Measurements from ENCODE around the gene CAST. TPM values are rescaled to one million over a fixed set of nuclear protein-coding genes. Genes with fewer than 3 reads are reported as not detected.

CAST gene
- total RNA-seq, 1 donor from 2014 or later: 183 TPM

DNA sequence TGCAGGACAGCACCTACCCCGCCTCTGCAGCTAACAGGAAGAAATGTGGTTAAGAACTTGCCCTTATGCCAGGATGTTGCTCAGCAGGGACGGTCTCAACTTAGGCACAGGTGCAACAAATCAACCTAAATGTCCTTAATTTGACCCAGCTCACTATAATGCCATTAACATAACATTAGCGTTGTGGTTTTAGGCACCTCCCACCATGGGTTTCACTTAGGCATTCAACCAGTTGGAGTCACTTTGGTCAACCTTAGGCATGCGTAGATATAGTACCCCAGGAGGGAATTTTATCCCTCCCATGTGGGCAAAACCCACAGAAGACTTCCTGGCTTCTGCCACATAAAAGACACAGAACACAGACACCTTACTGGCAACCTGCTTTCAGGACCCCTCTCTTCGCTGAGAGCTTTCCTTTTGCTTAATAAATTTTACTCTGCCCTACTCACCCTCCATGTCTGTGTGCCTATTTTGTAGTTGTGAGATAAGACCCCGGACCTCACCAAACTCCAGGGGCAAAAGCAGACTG is 154.3 kb downstream of the CAST start:
- DNase-seq (ENCODE audit: low read depth): peak; percentile 73

DNA sequence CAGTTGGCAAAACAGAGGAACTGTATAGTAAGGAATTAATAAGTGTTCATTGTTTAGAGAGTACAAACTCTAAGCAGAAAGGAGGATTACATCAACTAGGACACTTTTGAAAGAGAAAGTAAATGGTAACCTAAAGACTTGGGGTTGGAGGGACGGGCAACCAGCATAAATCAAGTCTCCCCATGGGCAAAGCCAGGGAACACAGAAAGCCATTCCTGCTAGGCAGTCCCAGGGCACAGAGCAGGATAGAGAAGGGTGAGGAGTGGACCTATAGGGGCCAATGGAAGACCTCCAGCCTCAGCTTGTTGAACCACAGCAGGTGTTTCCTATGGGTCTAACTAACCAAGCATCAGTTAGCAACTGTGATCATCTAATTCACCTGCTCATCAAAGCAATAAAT is 154.8 kb downstream of the CAST start:
- peak; percentile 30 for DNase-seq (ENCODE audit: low read depth)

DNA sequence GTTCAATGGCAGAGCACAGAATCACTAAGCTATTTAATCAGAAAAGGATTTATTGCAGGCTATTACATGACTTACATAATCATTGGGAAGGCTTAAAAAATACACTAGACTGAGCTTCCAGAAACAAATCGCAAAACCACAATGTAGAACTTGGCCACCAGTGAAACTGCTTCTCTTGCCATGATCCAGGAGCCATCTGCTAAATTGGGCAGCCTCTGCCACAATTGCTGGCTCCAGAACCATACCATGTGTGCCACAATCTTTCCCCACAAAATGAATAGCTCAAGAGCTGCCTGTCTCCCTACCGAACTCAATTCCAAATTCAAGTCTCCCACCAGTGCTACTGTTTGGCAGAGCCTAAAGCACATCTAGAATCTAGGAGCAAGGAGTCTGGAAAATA is 155.3 kb downstream of the CAST start:
- peak; percentile 78 for DNase-seq (ENCODE audit: low read depth)

DNA sequence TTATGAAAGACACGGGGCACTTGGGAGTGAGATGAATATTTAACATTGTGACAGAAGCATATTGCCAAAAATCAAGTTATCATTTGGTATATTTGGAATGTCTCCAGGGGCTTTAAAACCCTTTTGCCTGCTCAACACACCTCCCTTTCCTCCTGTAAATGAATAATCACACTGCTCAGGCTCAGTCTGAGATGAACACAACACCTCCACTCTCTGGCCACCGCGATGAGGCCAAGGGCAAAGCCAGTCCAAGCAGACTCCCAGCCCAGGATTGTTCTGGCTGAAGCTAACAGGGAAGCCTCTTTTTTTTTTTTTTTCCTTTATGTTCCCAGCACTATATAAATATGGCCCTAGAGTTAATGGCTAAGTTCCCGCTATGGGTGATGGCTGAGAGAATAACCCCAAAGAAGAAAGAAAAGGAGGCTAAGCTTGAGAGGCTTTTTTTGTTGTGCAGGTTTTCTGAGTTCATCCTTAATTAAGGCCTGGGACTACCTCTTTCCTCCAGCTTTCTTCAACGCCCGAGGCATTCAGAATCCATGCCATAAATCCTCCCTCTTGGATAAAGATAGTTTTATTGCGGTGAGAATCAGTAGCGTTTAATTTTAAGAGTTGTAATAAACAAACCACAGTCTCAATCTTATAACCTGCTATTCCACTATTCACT is 156.1 kb downstream of the CAST start:
- no peak for DNase-seq (ENCODE audit: low read depth)

DNA sequence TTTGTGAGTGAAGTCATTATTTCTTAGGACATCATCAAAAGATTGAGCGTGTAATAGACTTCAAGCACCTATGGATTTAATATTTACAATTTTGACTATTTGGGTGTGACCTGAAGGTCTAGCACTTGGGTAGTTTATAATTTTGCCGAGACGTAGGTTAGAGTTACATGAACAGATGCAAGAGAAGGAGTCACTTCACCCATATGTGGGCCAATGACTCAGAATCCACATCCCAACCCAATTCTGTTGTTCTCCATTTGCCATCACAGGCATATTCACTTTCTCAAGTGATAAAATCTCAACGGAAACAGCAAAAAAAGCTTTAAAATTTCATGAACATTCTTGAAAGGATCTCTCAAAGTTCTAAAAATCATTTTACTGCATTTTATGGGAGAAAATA is 157.6 kb downstream of the CAST start:
- peak; percentile 59 for DNase-seq (ENCODE audit: low read depth)

DNA sequence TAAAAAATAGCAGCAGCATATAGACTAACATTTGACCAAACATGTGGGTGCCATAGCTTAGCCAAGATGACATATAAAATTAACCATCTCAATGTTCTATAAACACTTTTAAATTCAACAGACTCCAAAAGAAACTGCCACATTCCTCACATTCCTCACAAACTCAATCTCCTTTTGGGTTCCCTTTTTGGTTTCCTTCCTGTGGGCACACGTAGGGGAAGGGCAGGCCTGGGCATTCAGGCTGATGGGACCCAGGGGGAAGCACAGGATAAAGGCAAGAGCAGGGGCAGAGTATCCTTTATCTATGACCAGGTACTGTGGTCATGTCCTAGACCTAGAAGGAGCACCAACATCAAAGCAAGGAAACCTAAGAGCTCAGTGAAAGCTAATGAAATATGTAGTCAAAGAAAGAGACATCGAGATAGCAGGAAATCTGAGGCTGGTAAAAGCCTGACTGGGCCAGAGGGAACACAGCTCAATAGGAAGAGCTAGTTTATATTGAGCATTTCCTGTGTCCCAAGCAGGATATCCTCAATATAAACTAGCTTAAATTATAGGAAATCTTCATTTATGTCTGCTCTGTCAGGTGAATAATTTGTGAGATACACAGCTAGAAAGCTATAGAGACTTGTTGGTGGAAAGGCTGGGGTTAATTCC is 159.2 kb downstream of the CAST start:
- DNase-seq (ENCODE audit: low read depth): no peak

DNA sequence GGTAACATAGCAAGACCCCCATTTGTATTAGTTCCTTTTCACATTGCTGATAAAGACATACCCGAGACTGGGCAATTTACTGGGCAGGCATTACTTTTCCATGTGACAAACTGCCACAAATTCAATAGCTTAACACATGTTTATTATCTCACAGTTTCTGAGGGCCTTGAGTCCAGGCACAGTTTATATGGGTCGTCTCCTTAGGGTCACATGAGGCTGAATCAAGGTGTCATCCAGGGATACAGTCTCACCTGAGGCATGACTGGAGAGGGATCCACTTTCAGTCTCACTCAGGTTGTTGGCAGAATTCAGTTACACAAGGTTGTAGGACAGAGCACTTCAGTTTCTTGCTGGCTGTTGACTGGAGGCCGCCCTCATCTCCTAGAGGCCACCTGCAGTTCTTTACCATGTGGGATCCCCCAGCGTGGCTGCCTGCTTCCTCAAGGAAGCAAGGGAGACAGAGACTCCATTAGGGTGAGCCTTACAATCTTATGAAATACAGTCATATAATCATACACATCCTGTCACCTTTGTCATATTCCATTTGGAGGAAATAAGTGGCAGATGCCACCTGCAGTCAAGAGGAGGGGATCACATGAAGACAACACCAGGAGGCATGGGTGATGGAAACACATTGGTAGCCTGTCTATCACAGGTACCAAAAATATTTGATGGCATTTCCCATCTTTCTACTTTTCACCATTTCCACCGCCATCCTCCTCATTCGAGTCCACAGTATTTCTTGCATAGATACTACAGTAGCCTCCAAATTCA is 160.7 kb downstream of the CAST start:
- DNase-seq (ENCODE audit: low read depth): no peak

DNA sequence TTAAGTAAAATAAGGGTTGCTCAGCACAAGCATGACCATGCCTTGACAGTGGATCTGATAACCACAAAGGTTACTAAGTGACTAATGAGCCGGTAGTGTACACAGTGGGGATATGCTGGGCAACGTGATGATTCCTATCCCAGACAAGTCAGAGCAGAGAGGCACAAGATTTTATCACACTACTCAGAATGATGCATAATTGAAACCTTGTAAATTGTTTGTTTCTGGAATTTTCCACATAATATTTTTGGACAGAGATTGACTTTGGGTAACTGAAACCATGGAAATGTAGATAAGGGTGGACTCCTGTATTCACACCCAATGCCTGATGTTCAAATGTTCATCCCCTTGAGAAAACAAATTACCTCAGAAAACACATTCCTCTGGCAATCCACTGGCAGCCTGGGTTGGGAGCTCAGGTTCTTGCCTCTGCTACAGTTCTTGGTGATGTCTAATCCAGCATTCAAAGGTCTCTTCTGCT is 161.8 kb downstream of the CAST start:
- DNase-seq (ENCODE audit: low read depth): peak; percentile 48

Other genes starting within 250 kb of the CAST start
- gene PCSK1, start 229.1 kb upstream of the CAST start, total RNA-seq: 0.16 and 1.8 TPM in 2 replicates
- gene ERAP1, start 145.6 kb downstream of the CAST start, total RNA-seq: 35.6 and 40.4 TPM in 2 replicates
- gene ERAP2, start 214.1 kb downstream of the CAST start, total RNA-seq: 12.9 and 16.8 TPM in 2 replicates

Measured in myocyte (in vitro differentiated cells).